Activated T-helper 2 cell treated with anti-CD3 and anti-CD28 coated beads, Interferon-gamma antibody, Interleukin-2, Interleukin-4, amounts not matched to agents 10 μg/mL and 5 μg/mL and 100 μg/mL, durations not matched to agents 14 hours and 24 hours and 36 hours (primary cell): ENCODE data around the gene RAB44. TPM values are rescaled to one million over a fixed set of nuclear protein-coding genes. Genes with fewer than 3 reads are reported as not detected.

Experiments
- DNase-seq: peaks from one replicate; pipeline ENCODE4 v3.0.0; 2021; ENCODE audit warnings: low spot score
- H3K27ac Mint-ChIP-seq: one replicate; pipeline ENCODE4 v1.8.0; 2021; ENCODE audit warnings: mixed read lengths
- H3K27me3 Mint-ChIP-seq: one replicate; pipeline ENCODE4 v1.8.0; 2021; ENCODE audit warnings: low read depth, mixed read lengths
- H3K36me3 Mint-ChIP-seq: one replicate; pipeline ENCODE4 v1.8.0; 2021; ENCODE audit warnings: low read depth, mixed read lengths
- H3K4me1 Mint-ChIP-seq: one replicate; pipeline ENCODE4 v1.8.0; 2021; ENCODE audit warnings: low read depth, mixed read lengths
- H3K4me3 Mint-ChIP-seq: one replicate; pipeline ENCODE4 v1.8.0; 2021; ENCODE audit warnings: low read depth, mild to moderate bottlenecking, moderate library complexity, mixed read lengths
- H3K9me3 Mint-ChIP-seq: one replicate; pipeline ENCODE4 v1.8.0; 2021; ENCODE audit warnings: mixed read lengths
- intact Hi-C: fragments of 100-400 bp; cut with micrococcal nuclease; formaldehyde crosslinking; loops from one replicate; pipeline ENCODE4 v1.15.1; 2023
- total RNA-seq: library from RNA; stranded (reverse); gene quantifications from 2 replicates; pipeline ENCODE4 v1.2.3, GENCODE V29; 2022

RAB44 gene
- total RNA-seq, 1 donor from 2014 or later = not detected

DNA sequence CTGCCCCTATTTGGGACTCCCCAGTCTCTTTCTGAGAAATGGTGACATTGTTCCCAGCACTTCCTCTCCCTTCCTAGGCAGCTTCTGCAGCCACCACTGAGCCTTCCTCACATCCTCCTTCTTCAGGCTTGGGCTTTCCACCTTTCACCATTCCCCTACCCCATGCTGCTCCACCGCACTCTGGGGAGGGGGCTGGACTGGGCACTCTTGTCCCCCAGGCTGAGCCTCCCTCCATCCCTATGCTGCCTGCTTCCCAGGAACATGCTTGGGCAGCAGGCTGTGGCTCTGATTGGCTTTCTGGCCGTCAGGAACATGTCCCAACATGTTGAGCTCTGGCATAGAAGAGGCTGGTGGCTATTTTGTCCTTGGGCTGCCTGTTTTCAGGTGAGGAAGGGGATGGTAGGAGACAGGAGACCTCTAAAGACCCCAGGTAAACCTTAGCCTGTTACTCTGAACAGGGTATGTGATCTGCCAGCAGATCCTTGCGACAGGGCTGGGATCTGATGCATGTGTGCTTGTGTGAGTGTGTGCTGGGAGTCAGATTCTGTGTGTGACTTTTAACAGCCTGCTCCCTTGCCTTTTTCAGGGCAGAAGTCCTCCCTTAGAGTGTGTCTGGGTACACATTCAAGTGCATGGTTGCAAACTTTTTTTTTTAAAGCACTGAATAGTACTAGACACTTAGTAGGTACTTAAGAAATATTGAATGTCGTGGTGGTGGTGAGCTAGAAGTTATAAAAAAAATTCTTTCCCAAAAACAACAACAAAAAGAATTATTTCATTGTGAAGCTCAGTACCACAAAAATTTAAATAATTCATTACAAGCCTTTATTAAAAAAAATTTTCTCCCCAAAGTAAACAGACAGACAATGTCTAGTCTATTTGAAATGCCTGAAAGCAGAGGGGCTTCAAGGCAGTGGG is 21.2 kb upstream of the RAB44 start:
- Mint-ChIP-seq H3K27me3 (peaks cover 3% of the 10 kb centered on the region), H3K36me3 (peaks cover 14% of the 10 kb centered on the region), H3K27ac (peak overlapping the region; percentile 81), H3K4me3 (peak overlapping the region; percentile 51), H3K9me3 (no peaks in the 10 kb centered on the region), H3K4me1 (peaks cover 37% of the 10 kb centered on the region)
- intact Hi-C loops = loop anchor here (2.0 to 5.0 kb wide), 2 partner anchors 44 to 129 kb away; partner anchors contain the start of gene STK38
- no peak for DNase-seq

GRCh38 chr6:36677059-36677749 is 20.4 kb upstream of the RAB44 start:
- H3K36me3 Mint-ChIP-seq = peaks cover 14% of the 10 kb centered on the region
- intact Hi-C loops = loop anchor here (2.0 to 5.0 kb wide), 2 partner anchors 44 to 130 kb away; partner anchors contain the start of gene STK38
- no peaks in the 10 kb centered on the region for H3K9me3 Mint-ChIP-seq
- no peak for DNase-seq
- peak overlapping the region; percentile 81 for H3K27ac Mint-ChIP-seq
- H3K4me1 Mint-ChIP-seq = peaks cover 40% of the 10 kb centered on the region
- peaks cover 3% of the 10 kb centered on the region for H3K27me3 Mint-ChIP-seq
- peak overlapping the region; percentile 73 for H3K4me3 Mint-ChIP-seq

- no peak for DNase-seq
- intact Hi-C loops = loop anchor here (2.0 to 5.0 kb wide), 3 partner anchors 45 to 131 kb away; partner anchors contain the start of genes SRSF3 and STK38
- peaks cover 3% of the 10 kb centered on the region for H3K27me3 Mint-ChIP-seq
- no peaks in the 10 kb centered on the region for H3K9me3 Mint-ChIP-seq
- H3K36me3 Mint-ChIP-seq = peaks cover 16% of the 10 kb centered on the region
- peaks cover 47% of the 10 kb centered on the region for H3K4me1 Mint-ChIP-seq
- H3K4me3 Mint-ChIP-seq = peak overlapping the region; percentile 73
- H3K27ac Mint-ChIP-seq = peak overlapping the region; percentile 77
Measured at GRCh38 chr6:36677753-36678487, 19.7 kb upstream of the RAB44 start.

DNA sequence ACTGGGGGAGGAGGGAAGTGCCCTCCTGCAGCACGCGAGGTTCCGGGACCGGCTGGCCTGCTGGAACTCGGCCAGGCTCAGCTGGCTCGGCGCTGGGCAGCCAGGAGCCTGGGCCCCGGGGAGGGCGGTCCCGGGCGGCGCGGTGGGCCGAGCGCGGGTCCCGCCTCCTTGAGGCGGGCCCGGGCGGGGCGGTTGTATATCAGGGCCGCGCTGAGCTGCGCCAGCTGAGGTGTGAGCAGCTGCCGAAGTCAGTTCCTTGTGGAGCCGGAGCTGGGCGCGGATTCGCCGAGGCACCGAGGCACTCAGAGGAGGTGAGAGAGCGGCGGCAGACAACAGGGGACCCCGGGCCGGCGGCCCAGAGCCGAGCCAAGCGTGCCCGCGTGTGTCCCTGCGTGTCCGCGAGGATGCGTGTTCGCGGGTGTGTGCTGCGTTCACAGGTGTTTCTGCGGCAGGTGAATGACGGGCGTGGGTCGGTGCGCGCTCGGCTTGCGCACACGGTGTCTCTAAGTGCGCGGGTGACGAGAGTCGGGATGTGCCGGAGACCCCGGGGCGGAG is 19.1 kb upstream of the RAB44 start, which contains the start of gene CDKN1A:
Gene CDKN1A, plus strand, starts transcription at position 227 of the 555 bp plus-strand sequence. CDS start 5,388 bp downstream, outside the sequence.
- H3K4me3 Mint-ChIP-seq = peak within 1 kb of the TSS; percentile 96
- H3K27me3 Mint-ChIP-seq = peaks cover 3% of the 10 kb centered on the region
- peaks cover 54% of the 10 kb centered on the region for H3K4me1 Mint-ChIP-seq
- DNase-seq = peak; percentile 76
- intact Hi-C loops = loop anchor here (2.0 to 5.0 kb wide), 2 partner anchors 84 to 131 kb away; partner anchors contain the start of genes SRSF3 and STK38
- H3K9me3 Mint-ChIP-seq = no peaks in the 10 kb centered on the region
- H3K27ac Mint-ChIP-seq = peak within 1 kb of the TSS; percentile 89
- peaks cover 22% of the 10 kb centered on the region for H3K36me3 Mint-ChIP-seq

DNA sequence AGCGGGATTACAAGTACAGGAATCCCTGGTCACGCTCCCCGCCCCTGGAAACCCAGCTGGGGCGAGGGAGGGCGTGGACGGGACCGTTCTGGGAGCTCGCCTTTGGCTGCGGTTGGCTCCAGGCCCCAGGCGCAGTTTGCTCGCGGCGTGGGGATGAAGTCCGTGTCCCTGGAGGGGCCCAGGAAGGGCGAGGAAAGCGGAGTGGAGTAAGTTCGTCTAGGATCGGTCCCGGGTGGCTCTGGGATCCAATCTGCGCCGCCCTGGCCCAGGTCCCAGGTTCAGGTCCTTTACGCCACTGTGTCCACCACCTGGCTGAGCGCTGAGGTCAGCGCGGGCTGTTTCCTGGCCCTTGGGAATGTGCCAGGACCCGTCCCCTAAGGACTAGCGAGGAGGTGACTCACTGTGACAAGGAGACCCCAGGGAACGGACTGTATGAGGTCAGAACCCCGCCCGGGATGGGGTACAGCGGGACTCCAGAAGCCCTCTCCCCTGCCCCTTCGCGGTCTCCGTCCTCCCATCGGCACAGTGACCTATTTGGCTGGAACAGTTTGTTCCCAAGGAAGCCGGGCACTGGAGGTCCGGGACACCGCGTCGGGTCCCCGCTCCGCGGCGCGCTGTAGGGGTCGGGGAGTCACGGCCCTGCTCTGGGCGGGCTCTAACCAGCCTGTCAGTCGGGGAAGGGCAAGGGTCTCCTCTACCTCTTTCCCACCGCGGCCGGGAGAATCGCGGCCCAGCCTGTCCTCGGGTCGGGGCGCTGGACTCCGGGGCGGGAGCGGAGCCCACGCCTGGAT is 18.4 kb upstream of the RAB44 start:
- H3K27me3 Mint-ChIP-seq = peaks cover 3% of the 10 kb centered on the region
- no peaks in the 10 kb centered on the region for H3K9me3 Mint-ChIP-seq
- intact Hi-C loops = loop anchor here (2.0 to 5.0 kb wide), 2 partner anchors 84 to 132 kb away; partner anchors contain the start of genes SRSF3 and STK38
- peaks cover 56% of the 10 kb centered on the region for H3K4me1 Mint-ChIP-seq
- DNase-seq = peak; percentile 30
- H3K27ac Mint-ChIP-seq = peak overlapping the region; percentile 89
- H3K36me3 Mint-ChIP-seq = peaks cover 28% of the 10 kb centered on the region
- H3K4me3 Mint-ChIP-seq = peak overlapping the region; percentile 96

DNA sequence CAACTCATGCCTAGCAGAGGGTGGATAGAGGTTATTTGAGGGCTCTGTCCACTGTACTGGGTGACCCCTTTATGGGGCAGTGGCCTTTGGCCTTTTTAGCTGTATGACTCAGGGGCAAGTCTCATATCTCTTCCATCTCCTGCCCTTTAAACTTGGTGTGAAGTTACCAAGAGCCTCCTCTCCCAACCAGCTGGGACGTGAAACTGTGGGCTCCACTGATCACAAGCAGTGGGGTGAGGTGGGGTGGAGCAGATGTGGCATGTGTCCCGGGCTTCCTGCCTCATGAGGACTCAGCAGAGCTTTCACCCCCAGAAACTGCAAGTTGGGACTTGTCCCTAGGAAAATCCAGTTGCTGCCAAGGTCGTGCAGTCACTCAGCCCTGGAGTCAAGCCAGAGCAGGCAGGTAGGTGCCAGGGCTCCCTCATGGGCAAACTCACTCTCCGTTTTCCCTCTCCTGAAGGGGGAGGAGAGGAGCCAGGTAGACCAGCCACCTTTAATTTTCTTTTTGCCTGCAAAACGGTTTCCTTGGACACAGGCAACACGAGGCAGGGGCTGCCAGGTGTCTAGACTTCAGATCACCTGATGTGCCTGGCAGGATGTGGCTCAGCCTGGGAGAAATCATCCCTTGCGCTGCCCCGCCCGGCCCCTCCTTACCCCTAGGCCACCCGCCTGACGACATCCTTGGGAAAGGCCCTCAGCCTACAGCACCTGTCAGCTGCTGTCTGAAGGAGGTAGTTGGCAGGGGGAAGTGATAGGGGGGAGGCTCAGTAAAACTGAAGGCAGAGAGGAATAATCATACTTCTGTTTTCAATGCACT is 15.1 kb upstream of the RAB44 start:
- peak; percentile 53 for DNase-seq
- H3K27ac Mint-ChIP-seq = peak overlapping the region; percentile 73
- peaks cover 56% of the 10 kb centered on the region for H3K36me3 Mint-ChIP-seq
- peaks cover 3% of the 10 kb centered on the region for H3K27me3 Mint-ChIP-seq
- H3K4me1 Mint-ChIP-seq = peaks cover 39% of the 10 kb centered on the region
- intact Hi-C loops = loop anchor here (5.0 to 10.0 kb wide), 3 partner anchors 190 to 548 kb away; partner anchors contain the start of genes KCTD20, MAPK13, PPIL1 and PXT1
- peak overlapping the region; percentile 61 for H3K4me3 Mint-ChIP-seq
- H3K9me3 Mint-ChIP-seq = no peaks in the 10 kb centered on the region

DNA sequence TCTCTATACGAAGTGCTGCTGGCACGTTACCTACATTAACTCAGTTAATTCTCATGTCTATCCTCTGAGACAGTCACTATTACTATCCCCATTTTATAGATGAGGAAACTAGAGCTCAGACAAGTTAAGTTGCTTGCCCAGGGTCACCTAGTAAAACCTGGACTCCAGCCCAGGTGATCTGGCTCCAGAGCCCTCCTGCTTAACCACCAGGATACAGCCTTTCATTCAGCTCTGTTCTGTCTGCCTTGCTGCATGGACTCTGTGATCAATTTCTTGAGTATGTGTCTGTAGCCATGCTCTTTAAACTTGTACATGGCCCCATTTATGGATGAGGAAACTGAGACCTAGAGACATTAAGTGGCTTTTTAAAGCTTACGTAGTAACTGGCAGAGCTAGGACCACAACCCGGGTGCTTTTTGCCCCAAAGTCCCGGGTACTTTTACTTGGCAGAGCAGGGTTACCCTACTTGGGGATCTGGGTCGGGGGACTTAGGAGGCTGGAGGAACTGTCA is 14.4 kb upstream of the RAB44 start:
- Mint-ChIP-seq H3K9me3 (no peaks in the 10 kb centered on the region), H3K4me1 (peaks cover 32% of the 10 kb centered on the region)

GRCh38 chr6:36683656-36684446 is 13.8 kb upstream of the RAB44 start:
- intact Hi-C loops = loop anchor here (5.0 to 10.0 kb wide), 3 partner anchors 188 to 549 kb away; partner anchors contain the start of genes KCTD20, MAPK13, PPIL1 and PXT1

More for the DNA sequence above, 14.4 kb upstream of the RAB44 start:
- no peak overlapping the region for H3K4me3 Mint-ChIP-seq
- peaks cover 3% of the 10 kb centered on the region for H3K27me3 Mint-ChIP-seq
- intact Hi-C loops = loop anchor here (5.0 to 10.0 kb wide), 3 partner anchors 189 to 548 kb away; partner anchors contain the start of genes KCTD20, MAPK13, PPIL1 and PXT1
- H3K27ac Mint-ChIP-seq = peak overlapping the region; percentile 73
- H3K36me3 Mint-ChIP-seq = peaks cover 56% of the 10 kb centered on the region
- DNase-seq = no peak

GRCh38 chr6:36684447-36684812 is 13.2 kb upstream of the RAB44 start:
- DNase-seq = no peak
- Mint-ChIP-seq H3K27ac (no peak overlapping the region), H3K36me3 (peaks cover 53% of the 10 kb centered on the region), H3K27me3 (no peaks in the 10 kb centered on the region), H3K9me3 (no peaks in the 10 kb centered on the region), H3K4me3 (no peak overlapping the region), H3K4me1 (peaks cover 27% of the 10 kb centered on the region)
- intact Hi-C loops = loop anchor here (5.0 to 10.0 kb wide), 3 partner anchors 188 to 550 kb away; partner anchors contain the start of genes KCTD20, MAPK13, PPIL1 and PXT1

More at GRCh38 chr6:36683656-36684446, 13.8 kb upstream of the RAB44 start:
- H3K27me3 Mint-ChIP-seq = no peaks in the 10 kb centered on the region
- H3K36me3 Mint-ChIP-seq = peaks cover 53% of the 10 kb centered on the region
- peaks cover 28% of the 10 kb centered on the region for H3K4me1 Mint-ChIP-seq
- H3K9me3 Mint-ChIP-seq = no peaks in the 10 kb centered on the region
- no peak overlapping the region for H3K4me3 Mint-ChIP-seq
- H3K27ac Mint-ChIP-seq = peak overlapping the region; percentile 73
- no peak for DNase-seq
